SK-N-SH (cell line): Measurements from ENCODE around the gene DMD.

ENCODE experiments used
- TF ChIP-seq, protein P1 (sequence below): fragments of 200-600 bp; sonication (generic); IDR thresholded peaks from 2 replicates; pipeline ENCODE4 v1.6.1; 2017; ENCODE audit warnings: antibody characterized with exemption, mild to moderate bottlenecking, moderate library complexity
- TF ChIP-seq, protein P2 (sequence below): IDR thresholded peaks from 2 replicates; pipeline ENCODE4 v1.4.0; 2012; ENCODE audit warnings: low read depth

DNA sequence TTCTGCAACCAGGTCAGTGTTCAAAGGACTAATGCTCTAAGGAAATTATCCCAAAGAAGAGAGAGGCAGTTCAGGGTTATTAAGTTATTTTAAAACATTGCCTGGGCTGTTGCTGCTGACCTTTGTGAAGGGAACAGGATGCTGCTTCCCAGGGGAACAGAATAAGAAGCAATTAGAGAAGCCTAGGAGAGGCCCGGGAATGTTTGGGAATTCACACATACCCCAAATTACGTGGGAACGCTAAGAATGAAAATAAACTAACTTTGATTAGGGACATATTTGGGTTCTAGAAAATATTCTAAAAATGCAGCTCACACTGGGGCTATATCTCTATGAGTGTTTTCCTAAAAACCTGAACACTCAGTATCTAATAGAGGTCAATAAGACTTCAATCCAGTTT is 1896.4 kb downstream of the DMD start:
- TF ChIP-seq, protein P1, sequence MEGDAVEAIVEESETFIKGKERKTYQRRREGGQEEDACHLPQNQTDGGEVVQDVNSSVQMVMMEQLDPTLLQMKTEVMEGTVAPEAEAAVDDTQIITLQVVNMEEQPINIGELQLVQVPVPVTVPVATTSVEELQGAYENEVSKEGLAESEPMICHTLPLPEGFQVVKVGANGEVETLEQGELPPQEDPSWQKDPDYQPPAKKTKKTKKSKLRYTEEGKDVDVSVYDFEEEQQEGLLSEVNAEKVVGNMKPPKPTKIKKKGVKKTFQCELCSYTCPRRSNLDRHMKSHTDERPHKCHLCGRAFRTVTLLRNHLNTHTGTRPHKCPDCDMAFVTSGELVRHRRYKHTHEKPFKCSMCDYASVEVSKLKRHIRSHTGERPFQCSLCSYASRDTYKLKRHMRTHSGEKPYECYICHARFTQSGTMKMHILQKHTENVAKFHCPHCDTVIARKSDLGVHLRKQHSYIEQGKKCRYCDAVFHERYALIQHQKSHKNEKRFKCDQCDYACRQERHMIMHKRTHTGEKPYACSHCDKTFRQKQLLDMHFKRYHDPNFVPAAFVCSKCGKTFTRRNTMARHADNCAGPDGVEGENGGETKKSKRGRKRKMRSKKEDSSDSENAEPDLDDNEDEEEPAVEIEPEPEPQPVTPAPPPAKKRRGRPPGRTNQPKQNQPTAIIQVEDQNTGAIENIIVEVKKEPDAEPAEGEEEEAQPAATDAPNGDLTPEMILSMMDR, result no peak
- TF ChIP-seq, protein P2, sequence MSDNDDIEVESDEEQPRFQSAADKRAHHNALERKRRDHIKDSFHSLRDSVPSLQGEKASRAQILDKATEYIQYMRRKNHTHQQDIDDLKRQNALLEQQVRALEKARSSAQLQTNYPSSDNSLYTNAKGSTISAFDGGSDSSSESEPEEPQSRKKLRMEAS, result no peak
